OCI-LY7 (cell line): Measurements from ENCODE around the gene DPEP1.

ENCODE experiments used
- CTCF ChIP-seq: fragments of 200-600 bp; sonication (generic); conservative IDR thresholded peaks from 2 replicates; pipeline ENCODE4 v1.5.1; 2014; ENCODE audit warnings: mild to moderate bottlenecking, antibody characterized with exemption, low read length, moderate library complexity, mixed read lengths
- EZH2phosphoT487 ChIP-seq: fragments of 200-600 bp; sonication (generic); IDR thresholded peaks from 2 replicates; pipeline ENCODE4 v1.6.1; 2018; ENCODE audit warnings: low read depth, borderline replicate concordance, mild to moderate bottlenecking, mixed run types, antibody characterized with exemption, low read length, moderate library complexity, mixed read lengths

GRCh38 chr16:89581861-89582563 is 31.4 kb upstream of the DPEP1 start:
- TF ChIP-seq CTCF, result no peak
- no peak for TF ChIP-seq EZH2phosphoT487
